Transverse colon (tissue), 4 donors: ENCODE data around the gene RNF44. TPM values are rescaled to one million over a fixed set of nuclear protein-coding genes. Genes with fewer than 3 reads are reported as not detected.

Experiments used
- DNase-seq: peaks from one replicate; pipeline ENCODE4 v3.0.0-alpha.2; 2019
- H3K27ac ChIP-seq, 4 donors: fragments of 200-600 bp; sonication (generic); 2 replicates each; pipeline ENCODE4 v1.5.1; 2016 to 2018; ENCODE audit warnings: inconsistent platforms in 4 of 4
- H3K27me3 ChIP-seq: fragments of 200-600 bp; sonication (generic); 2 replicates; pipeline ENCODE4 v1.5.1; 2017; ENCODE audit warnings: inconsistent platforms
- H3K36me3 ChIP-seq, 4 donors: fragments of 200-600 bp; sonication (generic); 2 replicates each; pipeline ENCODE4 v1.5.1; 2017 to 2019; ENCODE audit warnings: inconsistent platforms in 4 of 4
- H3K4me1 ChIP-seq, 4 donors: fragments of 200-600 bp; sonication (generic); 2 replicates each; pipeline ENCODE4 v1.5.1; 2017 to 2020; ENCODE audit warnings: inconsistent platforms in 4 of 4
- H3K4me3 ChIP-seq, 4 donors: fragments of 200-600 bp; sonication (generic); 1 replicate in 1 of 4; 2 replicates in 3 of 4; pipeline versions ENCODE4 v1.5.1 to v1.6.1; 2017 to 2019; ENCODE audit warnings: inconsistent platforms in 4 of 4
- H3K9me3 ChIP-seq, 2 donors: fragments of 200-600 bp; sonication (generic); 2 replicates each; pipeline ENCODE4 v1.5.1; 2017 to 2019; ENCODE audit warnings: inconsistent platforms in 2 of 2
- EP300 ChIP-seq: sonication (generic); formaldehyde crosslinking; IDR thresholded peaks from one replicate; pipeline ENCODE4 v1.6.1; 2017; ENCODE audit warnings: antibody characterized with exemption, low read depth
- POLR2A ChIP-seq: fragments of 450-650 bp; IDR thresholded peaks from one replicate; pipeline ENCODE4 v1.6.1; 2016; ENCODE audit warnings: antibody characterized with exemption, mild to moderate bottlenecking, moderate library complexity
- POLR2AphosphoS5 ChIP-seq, 3 donors: sonication (generic); formaldehyde crosslinking; IDR thresholded peaks; one replicate each; pipeline ENCODE4 v1.6.1; 2016; ENCODE audit warnings: antibody characterized with exemption in 3 of 3
- WGBS, 2 donors: methylation state at CpG; one replicate each; pipeline ENCODE4 v1.1.5; 2018; ENCODE audit warnings: low coverage in 1 of 2; 5-methylcytosine and 5-hydroxymethylcytosine counted together
- in situ Hi-C, 4 donors: fragments of 200-750 bp; cut with MboI; loops; one replicate each; pipeline versions ENCODE4 v1.15.0 to v1.15.1; 2017; ENCODE audit warnings: low sequenced_read_pairs in 3 of 4, low pct_ligation_motif_present in 1 of 4, low pct_unique_long_range_greater_than_20kb in 1 of 4
- intact Hi-C: fragments of 100-400 bp; cut with DNase I; formaldehyde crosslinking; loops from one replicate; pipeline ENCODE4 v1.15.1; 2023; ENCODE audit warnings: low total_unique reads
- total RNA-seq, 4 donors: library from RNA; depleted of rRNA; stranded (reverse); fragments of >200 nt; gene quantifications; one replicate each; pipeline ENCODE4 v1.1.0, GENCODE V29; 2016
- TF ChIP-seq, protein P1 (sequence below), 5 experiments: fragments of 200-600 bp in 3 of 5; fragments of 450-650 bp in 2 of 5; sonication (generic) in 3 of 5; IDR thresholded peaks; 1 replicate in 2 of 5; 2 replicates in 3 of 5; pipeline ENCODE4 v1.5.1; 2016 to 2017; ENCODE audit warnings: antibody characterized with exemption in 5 of 5, inconsistent platforms in 3 of 5, mild to moderate bottlenecking in 2 of 5, moderate library complexity in 1 of 5

The RNF44 gene
- total RNA-seq, 4 donors from 2014 or later, result 43.8 to 65.6 (median 54.8) TPM

DNA sequence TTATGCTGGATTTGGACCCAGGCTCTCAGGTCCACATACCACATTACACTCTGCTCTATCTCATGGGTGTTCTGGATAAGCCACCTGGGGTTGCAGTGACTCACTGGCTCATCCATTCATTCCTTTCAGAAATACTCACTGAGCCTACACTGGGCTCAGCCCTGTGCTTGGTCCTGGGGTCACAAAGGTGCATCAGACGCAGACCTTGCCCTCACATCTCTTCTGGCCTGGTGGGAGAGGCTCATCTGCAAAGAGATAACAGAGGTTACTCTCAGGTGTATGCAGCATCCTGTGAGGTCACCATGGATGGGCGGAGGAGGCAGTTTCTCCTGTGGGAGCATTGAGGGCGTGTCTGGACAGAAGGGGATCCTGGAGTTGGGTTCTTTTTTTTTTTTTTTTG lies 24.1 kb upstream of the RNF44 start:
- in situ Hi-C loops, result no loop called here
- peak; percentile 54 for DNase-seq
- intact Hi-C loops, result no loop called here
- WGBS, 2 donors, result 75 to 97% methylated on average over 2 to 3 of the region's 3 CpGs
- Histone ChIP-seq H3K4me3 (no peak overlapping the region), H3K4me1 (no peaks in the 10 kb centered on the region), H3K36me3 (no peaks in the 10 kb centered on the region), H3K27ac (no peak overlapping the region), H3K27me3 (no peaks in the 10 kb centered on the region), H3K9me3 (no peaks in the 10 kb centered on the region)
- no peak for TF ChIP-seq EP300
- TF ChIP-seq, protein P1, sequence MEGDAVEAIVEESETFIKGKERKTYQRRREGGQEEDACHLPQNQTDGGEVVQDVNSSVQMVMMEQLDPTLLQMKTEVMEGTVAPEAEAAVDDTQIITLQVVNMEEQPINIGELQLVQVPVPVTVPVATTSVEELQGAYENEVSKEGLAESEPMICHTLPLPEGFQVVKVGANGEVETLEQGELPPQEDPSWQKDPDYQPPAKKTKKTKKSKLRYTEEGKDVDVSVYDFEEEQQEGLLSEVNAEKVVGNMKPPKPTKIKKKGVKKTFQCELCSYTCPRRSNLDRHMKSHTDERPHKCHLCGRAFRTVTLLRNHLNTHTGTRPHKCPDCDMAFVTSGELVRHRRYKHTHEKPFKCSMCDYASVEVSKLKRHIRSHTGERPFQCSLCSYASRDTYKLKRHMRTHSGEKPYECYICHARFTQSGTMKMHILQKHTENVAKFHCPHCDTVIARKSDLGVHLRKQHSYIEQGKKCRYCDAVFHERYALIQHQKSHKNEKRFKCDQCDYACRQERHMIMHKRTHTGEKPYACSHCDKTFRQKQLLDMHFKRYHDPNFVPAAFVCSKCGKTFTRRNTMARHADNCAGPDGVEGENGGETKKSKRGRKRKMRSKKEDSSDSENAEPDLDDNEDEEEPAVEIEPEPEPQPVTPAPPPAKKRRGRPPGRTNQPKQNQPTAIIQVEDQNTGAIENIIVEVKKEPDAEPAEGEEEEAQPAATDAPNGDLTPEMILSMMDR (IDR thresholded peaks at IDR 0.05), result no peak
- no peak for TF ChIP-seq POLR2AphosphoS5 (IDR thresholded peaks at IDR 0.05)
- no peak for TF ChIP-seq POLR2A

DNA sequence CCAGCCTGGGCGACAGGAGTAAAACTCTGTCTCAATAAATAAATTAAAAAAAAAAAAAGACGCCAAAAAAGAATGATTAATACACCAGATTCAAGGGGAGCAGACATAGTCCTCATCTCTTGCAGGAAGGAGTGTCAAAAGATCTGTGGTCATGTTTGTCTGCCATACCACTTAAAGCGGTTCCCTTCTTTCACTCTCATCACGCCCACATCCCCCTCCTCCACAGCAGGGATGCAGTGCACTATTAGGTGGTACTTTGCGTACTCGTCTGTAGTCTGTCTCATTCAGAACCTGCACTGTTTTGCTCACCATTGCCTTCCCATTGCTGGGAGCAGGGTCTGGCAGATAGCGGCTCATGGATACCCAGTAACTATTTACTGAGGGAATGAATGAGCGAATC lies 23.2 kb upstream of the RNF44 start:
- TF ChIP-seq POLR2A, result no peak
- TF ChIP-seq, protein P1 (IDR thresholded peaks at IDR 0.05), result no peak
- TF ChIP-seq POLR2AphosphoS5 (IDR thresholded peaks at IDR 0.05), result no peak
- TF ChIP-seq EP300, result no peak
- H3K27ac ChIP-seq, result no peak overlapping the region
- no peaks in the 10 kb centered on the region for H3K4me1 ChIP-seq
- in situ Hi-C loops (no loop called here), intact Hi-C loops (no loop called here)
- H3K4me3 ChIP-seq, result no peak overlapping the region
- DNase-seq, result no peak
- WGBS, 2 donors, result 52 to 75% methylated on average over 3 to 8 of the region's 8 CpGs
- H3K27me3 ChIP-seq, result no peaks in the 10 kb centered on the region
- H3K36me3 ChIP-seq, result no peaks in the 10 kb centered on the region
- no peaks in the 10 kb centered on the region for H3K9me3 ChIP-seq

DNA sequence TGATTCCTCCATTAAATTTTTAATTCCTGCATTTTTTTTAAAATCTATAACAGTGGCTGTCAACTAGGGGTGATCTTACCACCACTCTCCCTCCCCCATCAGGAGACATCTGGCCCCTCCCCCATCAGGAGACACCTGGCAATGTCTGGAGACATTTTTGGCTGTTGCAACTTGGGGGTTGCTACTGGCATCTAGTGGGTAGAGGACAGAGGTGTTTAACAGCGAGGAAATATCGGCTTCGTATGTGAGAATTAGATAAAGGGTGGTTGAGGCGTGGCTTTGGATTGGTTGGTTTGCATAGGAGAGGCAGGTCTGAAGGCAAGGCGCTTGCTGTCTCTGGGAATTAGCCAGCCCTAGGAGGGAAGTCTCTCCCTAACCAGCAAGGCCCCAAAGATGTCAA lies 22.5 kb upstream of the RNF44 start:
- H3K36me3 ChIP-seq, result no peaks in the 10 kb centered on the region
- H3K4me3 ChIP-seq, result no peak overlapping the region
- H3K9me3 ChIP-seq, result no peaks in the 10 kb centered on the region
- intact Hi-C loops, result no loop called here
- TF ChIP-seq EP300 (no peak), POLR2A (no peak), POLR2AphosphoS5 (IDR thresholded peaks at IDR 0.05) (no peak)
- TF ChIP-seq, protein P1 (IDR thresholded peaks at IDR 0.05), result no peak
- H3K27me3 ChIP-seq, result no peaks in the 10 kb centered on the region
- DNase-seq, result no peak
- 40 to 58% methylated on average over 2 to 5 of the region's 5 CpGs for WGBS, 2 donors
- H3K4me1 ChIP-seq, result no peaks in the 10 kb centered on the region
- H3K27ac ChIP-seq, result no peak overlapping the region
- in situ Hi-C loops, result no loop called here

DNA sequence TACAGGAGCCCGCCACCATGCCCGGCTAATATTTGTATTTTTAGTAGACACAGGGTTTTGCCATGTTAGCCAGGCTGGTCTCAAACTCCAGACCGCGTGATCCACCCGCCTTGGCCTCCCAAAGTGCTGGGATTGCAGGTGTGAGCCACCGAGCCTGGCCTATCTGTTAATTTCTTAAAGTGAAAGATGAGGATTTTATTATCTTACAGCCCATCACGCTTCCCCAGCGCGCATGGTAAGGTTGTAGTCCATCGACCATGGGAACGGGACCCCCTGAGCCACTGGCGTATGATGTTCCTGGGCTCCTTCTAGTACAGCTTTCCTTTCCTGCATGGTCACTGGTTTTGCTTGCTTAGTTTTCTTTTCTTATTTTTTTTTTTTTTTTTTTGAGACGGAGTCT lies 20.6 kb upstream of the RNF44 start:
- WGBS, 2 donors, result 96 to 98% methylated on average over 8 to 13 of the region's 13 CpGs
- intact Hi-C loops (no loop called here), in situ Hi-C loops (no loop called here)
- Histone ChIP-seq H3K36me3 (no peaks in the 10 kb centered on the region), H3K4me1 (peaks cover 0 to 4% (median 0%) of the 10 kb centered on the region in 4 donors), H3K9me3 (no peaks in the 10 kb centered on the region), H3K4me3 (no peak overlapping the region), H3K27me3 (no peaks in the 10 kb centered on the region), H3K27ac (no peak overlapping the region)
- TF ChIP-seq POLR2A (no peak), EP300 (no peak), POLR2AphosphoS5 (IDR thresholded peaks at IDR 0.05) (no peak)
- TF ChIP-seq, protein P1 (IDR thresholded peaks at IDR 0.05), result no peak
- no peak for DNase-seq
